ENCODE measurements around the gene CRIP1.

CRIP1 gene

GRCh38 chr14:105460116-105460515, 26.6 kb upstream of the CRIP1 start:
- no peak overlapping the region for H3K27ac ChIP-seq (ENCODE audit: low read length)
- H4K20me1 ChIP-seq (ENCODE audit: insufficient read depth, low read length): no peaks in the 10 kb centered on the region
- no peaks in the 10 kb centered on the region for H3K79me2 ChIP-seq (ENCODE audit: low read length)
- H3K4me2 ChIP-seq (ENCODE audit: low read depth, low read length): no peak overlapping the region
- H3K4me3 ChIP-seq (ENCODE audit: low read length): no peak overlapping the region
- H3K9ac ChIP-seq (ENCODE audit: low read length): no peak overlapping the region
- H3K9me3 ChIP-seq (replicated peaks; ENCODE audit: insufficient read depth, low read length): no peaks in the 10 kb centered on the region
- no peaks in the 10 kb centered on the region for H3F3A ChIP-seq (ENCODE audit: insufficient read depth, low read length)
- no peaks in the 10 kb centered on the region for H3K36me3 ChIP-seq (replicated peaks; ENCODE audit: insufficient read depth, low read length)
- DNase-seq: no peak
- no peaks in the 10 kb centered on the region for H3K27me3 ChIP-seq (replicated peaks; ENCODE audit: insufficient read depth, low read length)
- no peaks in the 10 kb centered on the region for H3K9me2 ChIP-seq (replicated peaks; ENCODE audit: insufficient read depth, low read length)
- no peak overlapping the region for H2AFZ ChIP-seq (ENCODE audit: low read length)
- H3K4me1 ChIP-seq (ENCODE audit: low read length): no peaks in the 10 kb centered on the region
- TF ChIP-seq EZH2phosphoT487 (IDR thresholded peaks at IDR 0.05; ENCODE audit: low read length): no peak
- TF ChIP-seq EZH2 (optimal IDR thresholded peaks at IDR 0.05; ENCODE audit: low read depth, low read length): no peak
- TF ChIP-seq CTCF (IDR thresholded peaks at IDR 0.05; ENCODE audit: low read length): no peak

DNA sequence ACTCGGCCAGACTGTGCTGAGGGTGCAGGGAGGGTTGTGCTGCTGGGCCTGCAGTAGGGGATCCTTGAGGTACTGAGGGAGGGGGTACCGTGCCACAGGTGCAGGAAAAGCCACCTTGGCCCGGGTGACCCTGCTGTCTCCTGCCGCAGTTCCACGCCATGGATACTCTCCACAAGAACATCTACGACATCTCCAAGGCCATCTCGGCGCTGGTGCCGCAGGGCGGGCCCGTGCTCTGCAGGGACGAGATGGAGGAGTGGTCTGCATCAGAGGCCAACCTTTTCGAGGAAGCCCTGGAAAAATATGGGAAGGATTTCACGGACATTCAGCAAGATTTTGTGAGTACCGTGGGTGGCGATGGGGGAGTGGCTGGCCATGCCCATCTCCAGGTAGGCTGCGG, 26.1 kb upstream of the CRIP1 start:
- Histone ChIP-seq H3K27ac (ENCODE audit: low read length) (no peak overlapping the region), H3K9ac (ENCODE audit: low read length) (no peak overlapping the region), H3K4me1 (ENCODE audit: low read length) (no peaks in the 10 kb centered on the region), H3K79me2 (ENCODE audit: low read length) (no peaks in the 10 kb centered on the region), H3K27me3 (replicated peaks; ENCODE audit: insufficient read depth, low read length) (no peaks in the 10 kb centered on the region), H3K9me2 (replicated peaks; ENCODE audit: insufficient read depth, low read length) (no peaks in the 10 kb centered on the region), H3K36me3 (replicated peaks; ENCODE audit: insufficient read depth, low read length) (no peaks in the 10 kb centered on the region), H3K9me3 (replicated peaks; ENCODE audit: insufficient read depth, low read length) (no peaks in the 10 kb centered on the region), H3K4me2 (ENCODE audit: low read depth, low read length) (no peak overlapping the region), H3F3A (ENCODE audit: insufficient read depth, low read length) (no peaks in the 10 kb centered on the region), H3K4me3 (ENCODE audit: low read length) (no peak overlapping the region), H2AFZ (ENCODE audit: low read length) (no peak overlapping the region), H4K20me1 (ENCODE audit: insufficient read depth, low read length) (no peaks in the 10 kb centered on the region)
- TF ChIP-seq EZH2phosphoT487 (IDR thresholded peaks at IDR 0.05; ENCODE audit: low read length): no peak
- TF ChIP-seq EZH2 (optimal IDR thresholded peaks at IDR 0.05; ENCODE audit: low read depth, low read length): no peak
- no peak for TF ChIP-seq CTCF (IDR thresholded peaks at IDR 0.05; ENCODE audit: low read length)
- DNase-seq: no peak

GRCh38 chr14:105461903-105462302, 24.8 kb upstream of the CRIP1 start:
- no peaks in the 10 kb centered on the region for H3K4me1 ChIP-seq (ENCODE audit: low read length)
- no peaks in the 10 kb centered on the region for H3K27me3 ChIP-seq (replicated peaks; ENCODE audit: insufficient read depth, low read length)
- no peaks in the 10 kb centered on the region for H3K9me3 ChIP-seq (replicated peaks; ENCODE audit: insufficient read depth, low read length)
- H3K79me2 ChIP-seq (ENCODE audit: low read length): no peaks in the 10 kb centered on the region
- no peaks in the 10 kb centered on the region for H3K9me2 ChIP-seq (replicated peaks; ENCODE audit: insufficient read depth, low read length)
- H3K9ac ChIP-seq (ENCODE audit: low read length): no peak overlapping the region
- no peaks in the 10 kb centered on the region for H3K36me3 ChIP-seq (replicated peaks; ENCODE audit: insufficient read depth, low read length)
- no peak overlapping the region for H2AFZ ChIP-seq (ENCODE audit: low read length)
- H3K27ac ChIP-seq (ENCODE audit: low read length): no peak overlapping the region
- H4K20me1 ChIP-seq (ENCODE audit: insufficient read depth, low read length): no peaks in the 10 kb centered on the region
- TF ChIP-seq CTCF (IDR thresholded peaks at IDR 0.05; ENCODE audit: low read length) (no peak), EZH2phosphoT487 (IDR thresholded peaks at IDR 0.05; ENCODE audit: low read length) (no peak), EZH2 (optimal IDR thresholded peaks at IDR 0.05; ENCODE audit: low read depth, low read length) (no peak)
- no peak overlapping the region for H3K4me3 ChIP-seq (ENCODE audit: low read length)
- H3K4me2 ChIP-seq (ENCODE audit: low read depth, low read length): no peak overlapping the region
- H3F3A ChIP-seq (ENCODE audit: insufficient read depth, low read length): no peaks in the 10 kb centered on the region
- no peak for DNase-seq

Data from MM.1S (cell line).